ENCODE measurements around the gene FNDC5.

The FNDC5 gene

GRCh38 chr1:32863881-32864245, 6.8 kb downstream of the FNDC5 start:
- no peak for DNase-seq

DNA sequence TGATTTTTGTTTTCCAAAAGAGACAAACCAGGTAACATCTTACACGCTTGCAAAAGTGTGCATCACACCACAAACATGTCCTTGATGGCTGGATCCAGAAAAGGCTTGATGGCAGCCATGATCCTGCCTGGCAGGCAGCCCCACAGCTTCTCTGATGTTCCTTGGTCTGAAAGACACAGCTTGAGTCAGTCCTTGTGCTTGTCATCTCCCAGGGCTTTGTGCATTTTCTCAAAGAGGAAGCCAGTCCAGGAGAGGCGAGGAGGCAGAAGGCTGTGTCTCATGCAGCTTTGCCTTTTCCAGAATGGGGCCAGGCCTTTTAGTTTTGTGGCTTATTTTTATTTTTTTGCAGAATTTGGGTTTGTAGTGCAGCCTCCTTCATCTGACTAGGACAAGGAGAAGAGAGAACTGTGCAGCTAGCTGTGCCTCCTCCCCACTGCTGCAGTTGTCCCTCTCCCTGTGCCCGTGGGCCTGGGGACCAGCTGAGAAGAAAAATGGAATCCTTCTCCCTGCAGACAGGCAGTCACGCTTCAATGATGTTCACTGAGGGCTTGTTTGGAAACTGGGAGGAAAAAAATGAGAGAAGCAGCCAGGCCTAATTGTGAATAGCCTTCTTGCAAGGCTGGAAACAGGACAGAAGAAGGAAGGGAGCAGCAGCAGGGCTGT, 7.4 kb downstream of the FNDC5 start:
- no peak for DNase-seq

GRCh38 chr1:32861904-32862695, 8.6 kb downstream of the FNDC5 start:
- DNase-seq: no peak

GRCh38 chr1:32860566-32860965, 10.1 kb downstream of the FNDC5 start:
- no peak for DNase-seq

DNA sequence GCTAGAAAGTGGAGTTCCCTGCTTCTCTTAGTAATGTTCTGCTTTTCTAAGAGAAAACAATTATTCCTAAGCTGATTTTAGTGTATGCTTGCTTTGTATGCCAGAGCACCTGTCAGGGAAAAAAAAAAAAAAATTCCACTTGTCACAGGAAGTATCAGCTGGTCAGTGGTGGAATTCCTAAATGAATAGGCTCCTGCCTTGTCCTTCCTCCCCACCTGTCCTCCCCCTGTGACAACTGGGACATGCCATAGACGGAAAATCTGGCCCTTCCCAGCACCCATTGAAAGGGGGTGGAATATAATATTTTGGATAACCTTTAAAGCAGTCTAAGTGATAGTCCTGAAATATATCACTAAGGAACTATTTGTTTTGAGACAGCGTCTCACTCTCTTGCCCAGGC, 10.8 kb downstream of the FNDC5 start:
- DNase-seq: no peak

GRCh38 chr1:32858791-32859190, 11.9 kb downstream of the FNDC5 start:
- no peak for DNase-seq

DNA sequence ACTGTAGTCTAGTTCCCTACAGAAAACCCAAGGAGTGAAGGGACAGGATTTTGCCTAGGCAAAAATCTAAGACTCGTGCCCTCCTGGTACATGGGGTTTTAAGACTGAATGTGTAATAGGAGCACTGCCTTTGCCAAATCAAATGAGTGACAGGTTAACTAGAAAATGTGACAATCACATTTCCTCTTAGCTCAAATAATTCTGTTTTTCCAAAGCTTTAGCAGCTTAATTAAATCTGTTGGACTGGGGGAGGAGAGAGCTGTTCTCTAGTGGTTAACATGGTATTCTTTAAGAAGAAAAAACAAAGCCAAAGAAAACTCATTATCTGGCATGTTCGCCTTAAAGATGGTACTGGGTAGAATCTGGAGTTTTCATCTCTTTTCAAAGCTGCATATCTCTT, 12.6 kb downstream of the FNDC5 start:
- DNase-seq: no peak

DNA sequence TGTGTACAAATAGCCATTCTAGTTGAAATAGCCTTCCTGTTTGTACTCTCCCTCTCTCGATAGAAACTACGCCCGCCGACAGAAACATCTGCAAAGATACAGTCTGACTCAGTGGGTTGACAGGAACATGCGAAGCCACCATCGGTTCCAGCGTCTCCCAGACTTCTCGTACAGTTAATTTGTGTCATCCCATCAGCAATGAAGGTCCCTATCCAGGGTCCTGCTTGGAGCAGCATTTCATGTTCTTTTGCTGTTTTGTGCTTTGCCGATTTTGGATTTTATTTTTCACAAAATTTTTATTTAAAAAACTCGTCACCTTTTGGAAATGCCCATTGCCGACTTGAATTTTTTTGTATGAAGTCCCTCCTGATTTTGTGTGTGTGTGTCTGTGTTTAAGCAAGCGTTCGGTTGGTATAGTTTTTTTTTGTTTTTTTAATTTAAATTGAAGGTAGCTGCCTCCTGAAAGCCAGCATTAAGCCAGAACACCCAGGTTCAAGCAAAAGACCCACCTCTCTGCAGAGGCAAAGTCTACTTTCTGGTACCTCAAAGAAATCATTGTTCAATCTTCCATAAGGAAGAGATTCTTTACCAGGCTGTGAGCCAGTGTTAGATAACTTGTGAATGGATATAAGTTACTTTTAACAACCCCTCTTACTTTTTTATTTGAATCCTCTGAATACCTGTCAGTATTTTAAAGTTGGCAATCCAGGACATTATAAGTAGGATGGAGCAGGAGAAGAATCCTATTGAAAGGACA, 14.7 kb downstream of the FNDC5 start:
- no peak for DNase-seq

DNA sequence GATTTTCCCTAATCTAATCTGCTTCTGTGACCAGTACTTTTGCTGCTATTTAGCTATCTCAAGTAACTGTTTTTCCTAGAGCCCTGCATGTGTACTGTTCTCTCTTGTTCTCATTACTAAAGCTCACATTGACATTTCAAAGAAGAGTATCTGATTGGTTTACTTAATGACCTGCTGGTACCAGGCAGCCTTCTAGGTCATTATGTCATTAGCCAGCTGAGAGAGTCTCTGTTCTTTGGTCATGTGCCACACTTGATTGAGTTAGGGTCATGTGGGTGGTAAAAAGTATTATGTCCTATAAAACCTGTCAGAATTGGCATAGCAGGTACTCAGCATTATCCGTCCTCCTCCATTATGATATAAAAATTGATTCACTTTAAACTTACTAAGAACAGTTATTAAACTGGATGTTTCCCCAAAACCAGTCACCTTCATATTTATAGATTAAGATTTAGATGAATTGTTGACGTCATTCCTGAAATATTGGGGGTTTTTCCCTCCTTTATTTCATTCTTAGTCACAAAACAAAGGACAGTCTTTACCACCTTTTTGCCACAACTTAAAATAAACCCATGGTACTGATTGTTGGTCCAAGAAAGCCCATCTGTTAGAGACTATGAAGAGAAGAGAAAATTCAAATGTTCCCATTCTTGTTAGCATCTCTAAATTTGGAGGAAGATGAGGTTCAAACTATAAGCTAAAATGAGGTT, 22.2 kb downstream of the FNDC5 start:
- DNase-seq: no peak

GRCh38 chr1:32831878-32832277, 38.8 kb downstream of the FNDC5 start:
- DNase-seq: no peak

DNA sequence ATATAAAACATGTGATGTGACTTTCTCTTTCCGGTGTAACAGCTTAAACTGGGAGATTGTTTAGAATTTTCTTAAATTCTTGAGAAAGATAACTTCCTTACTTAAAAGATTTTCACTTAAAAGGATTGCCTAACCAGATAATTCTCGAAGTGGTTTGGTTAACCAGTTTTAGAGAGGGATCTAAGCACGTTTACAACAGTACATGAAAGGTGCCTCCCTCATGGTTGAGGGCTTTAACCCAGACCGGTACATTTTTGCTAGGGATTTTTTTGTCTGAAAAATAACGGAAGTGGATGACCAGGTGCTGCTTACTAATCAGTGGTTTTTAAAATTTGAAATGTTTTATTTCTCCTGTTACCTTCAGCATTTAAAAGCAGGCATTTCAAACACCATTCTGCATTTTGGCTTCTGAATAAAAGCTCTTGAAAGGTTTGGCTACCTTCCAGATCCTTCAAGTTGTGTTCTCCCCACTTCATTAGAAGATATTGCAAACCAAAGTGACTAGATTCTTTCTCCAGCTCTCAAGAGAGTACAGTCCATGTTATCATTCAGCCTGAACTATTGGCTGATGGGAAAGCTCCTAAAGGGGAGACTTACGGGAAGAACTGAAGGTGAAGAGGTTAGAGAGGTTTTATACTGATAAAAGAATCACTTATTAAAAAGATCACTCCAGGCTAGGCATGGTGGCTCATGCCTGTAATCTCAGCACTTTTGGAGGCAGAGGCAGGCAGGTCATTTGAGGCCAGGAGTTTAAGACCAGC, 40.4 kb downstream of the FNDC5 start:
- DNase-seq: no peak

DNA sequence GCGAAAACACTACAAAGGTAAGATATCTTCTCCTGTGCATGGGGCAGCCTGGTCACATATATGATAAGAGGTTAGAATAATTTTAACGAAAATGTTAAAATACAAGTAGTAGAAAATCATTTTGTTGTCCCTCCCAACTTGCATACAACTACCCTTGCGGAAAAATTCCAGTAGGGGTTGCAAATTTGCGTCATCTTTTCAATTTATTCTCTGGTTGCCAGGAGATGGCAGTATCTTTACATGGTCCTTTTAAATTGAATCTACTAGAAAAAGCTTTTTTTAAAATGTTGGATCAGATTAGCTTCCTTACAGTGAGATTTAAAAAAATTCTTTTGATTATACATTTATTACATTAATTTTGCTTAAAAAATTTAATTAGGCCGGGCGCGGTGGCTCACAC, 42.4 kb downstream of the FNDC5 start:
- DNase-seq: peak; percentile 27 to 40

GRCh38 chr1:32825181-32825580, 45.5 kb downstream of the FNDC5 start:
- DNase-seq: no peak

GRCh38 chr1:32818804-32819541, 51.7 kb downstream of the FNDC5 start:
- peak; percentile 59 to 62 for DNase-seq

- peak; percentile 67 to 82 for DNase-seq
Measured at GRCh38 chr1:32817815-32818786, 52.6 kb downstream of the FNDC5 start.

GRCh38 chr1:32817159-32817814, 53.4 kb downstream of the FNDC5 start, which contains the start of the genes S100PBP and YARS1:
TSS of gene S100PBP (plus strand) at chr1:32817653. CDS start at chr1:32826100, 8,447 bp downstream.
TSS of gene YARS1 (minus strand) at chr1:32817358. CDS start at chr1:32817244, 114 bp downstream.
- DNase-seq: peak; percentile 96 to 98

- peak; percentile 31 to 34 for DNase-seq
Measured at GRCh38 chr1:32816676-32817158, 54.0 kb downstream of the FNDC5 start.

DNA sequence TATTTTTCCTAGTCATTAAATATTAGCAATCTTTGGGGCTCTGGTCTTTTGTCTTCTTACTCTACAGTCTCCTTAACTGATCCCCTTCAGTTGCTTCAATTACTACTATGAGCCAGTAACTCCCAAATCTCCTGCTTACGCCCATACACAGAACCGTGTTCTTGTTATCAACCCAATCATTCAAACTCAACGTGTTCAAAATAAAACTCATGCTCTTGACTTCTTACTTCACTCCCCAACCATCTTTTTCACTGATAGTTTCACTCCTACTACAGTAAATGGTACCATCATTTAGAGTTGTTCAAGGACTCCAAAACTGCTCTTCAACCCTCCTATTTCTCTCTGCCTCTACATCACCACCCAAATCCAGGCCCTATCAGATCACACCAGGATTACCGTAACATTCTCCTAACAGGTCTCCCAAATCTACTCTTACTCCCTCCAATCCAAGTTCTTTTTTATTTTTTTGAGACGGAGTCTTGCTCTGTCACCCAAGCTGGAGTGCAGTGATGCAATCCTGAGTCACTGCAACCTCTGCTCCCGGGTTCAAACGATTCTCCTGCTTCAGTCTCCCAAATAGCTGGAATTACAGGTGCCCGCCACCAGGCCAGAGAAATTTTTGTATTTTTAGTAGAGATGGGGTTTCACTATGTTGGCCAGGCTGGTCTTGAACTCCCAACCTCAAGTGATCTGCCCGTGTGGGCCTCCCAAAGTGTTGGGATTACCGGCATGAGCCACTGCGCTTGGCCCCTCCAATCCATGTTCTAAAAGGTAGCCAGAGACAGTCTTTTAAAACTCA, 56.6 kb downstream of the FNDC5 start:
- no peak for DNase-seq
